Naive thymus-derived CD4-positive, alpha-beta T cell (primary cell): ENCODE results near the gene RASA3. TPM values are rescaled to one million over a fixed set of nuclear protein-coding genes. Genes with fewer than 3 reads are reported as not detected.

Source experiments
- ATAC-seq: fragments of 150-1000 bp; cut with Tn5 transposase; 2 replicates; pipeline ENCODE4 v1.10.0; 2021; ENCODE audit warnings: mild to moderate bottlenecking, moderate library complexity
- CTCF ChIA-PET: fragments of 350-600 bp; sonication (Branson Sonifier 250); formaldehyde crosslinking; loops from one replicate; lab custom pipeline; 2021; ENCODE audit warnings: antibody characterized with exemption; lab: Charles Lee
- POLR2A ChIA-PET: fragments of 350-600 bp; sonication (Branson Sonifier 250); formaldehyde crosslinking; loops from one replicate; lab custom pipeline; 2021; ENCODE audit warnings: antibody characterized with exemption, inconsistent platforms; lab: Charles Lee
- DNase-seq, 9 donors: peaks; one replicate each; pipeline versions ENCODE4 v3.0.0 to v3.0.0-alpha.2; 2020 to 2022; ENCODE audit warnings: mixed read lengths in 1 of 9
- H3K27ac ChIP-seq: one replicate; pipeline ENCODE4 v1.7.0; 2013; ENCODE audit warnings: mild to moderate bottlenecking, low read depth, low read length, moderate library complexity
- H3K27me3 ChIP-seq, 2 donors: one replicate each; pipeline ENCODE4 v1.7.0; 2013; ENCODE audit warnings: low read length in 2 of 2, mild to moderate bottlenecking in 2 of 2, moderate library complexity in 2 of 2; ENCODE audit not compliant: control insufficient read depth in 2 of 2, insufficient read depth in 2 of 2
- H3K36me3 ChIP-seq, 3 experiments: 1 replicate in 2 of 3; 2 replicates in 1 of 3; pipeline ENCODE4 v1.7.0; 2013; ENCODE audit warnings: low read length in 3 of 3, mild to moderate bottlenecking in 3 of 3, moderate library complexity in 1 of 3; ENCODE audit not compliant: insufficient read depth in 3 of 3, control insufficient read depth in 2 of 3
- H3K4me1 ChIP-seq, 2 donors: one replicate each; pipeline ENCODE4 v1.7.0; 2013; ENCODE audit warnings: low read length in 2 of 2, mild to moderate bottlenecking in 2 of 2, moderate library complexity in 1 of 2; ENCODE audit not compliant: control insufficient read depth in 2 of 2, insufficient read depth in 2 of 2
- H3K4me3 ChIP-seq: 2 replicates; pipeline ENCODE4 v1.7.0; 2013; ENCODE audit warnings: mild to moderate bottlenecking, low read length
- H3K9me3 ChIP-seq, 3 experiments: 1 replicate in 2 of 3; 2 replicates in 1 of 3; pipeline ENCODE4 v1.7.0; 2013; ENCODE audit warnings: low read length in 3 of 3; ENCODE audit not compliant: control insufficient read depth in 2 of 3
- H3K27ac Mint-ChIP-seq, 9 donors: one replicate each; pipeline ENCODE4 v1.8.0; 2020 to 2022; ENCODE audit warnings: mixed read lengths in 9 of 9, mild to moderate bottlenecking in 8 of 9, moderate library complexity in 5 of 9, inconsistent platforms in 2 of 9
- H3K27me3 Mint-ChIP-seq, 5 donors: one replicate each; pipeline ENCODE4 v1.8.0; 2021 to 2022; ENCODE audit warnings: mixed read lengths in 5 of 5, mild to moderate bottlenecking in 1 of 5
- H3K36me3 Mint-ChIP-seq, 5 donors: one replicate each; pipeline ENCODE4 v1.8.0; 2020 to 2022; ENCODE audit warnings: mixed read lengths in 5 of 5, mild to moderate bottlenecking in 3 of 5, inconsistent platforms in 1 of 5
- H3K4me1 Mint-ChIP-seq, 7 donors: one replicate each; pipeline ENCODE4 v1.8.0; 2020 to 2022; ENCODE audit warnings: mixed read lengths in 7 of 7, mild to moderate bottlenecking in 3 of 7, inconsistent platforms in 1 of 7
- H3K4me3 Mint-ChIP-seq, 10 donors: one replicate each; pipeline ENCODE4 v1.8.0; 2020 to 2022; ENCODE audit warnings: mild to moderate bottlenecking in 10 of 10, mixed read lengths in 10 of 10, moderate library complexity in 6 of 10, inconsistent platforms in 2 of 10
- H3K9me3 Mint-ChIP-seq, 11 donors: one replicate each; pipeline ENCODE4 v1.8.0; 2020 to 2022; ENCODE audit warnings: mixed read lengths in 11 of 11, mild to moderate bottlenecking in 4 of 11, inconsistent platforms in 1 of 11, moderate library complexity in 1 of 11
- intact Hi-C, 2 donors: fragments of 100-400 bp; cut with micrococcal nuclease; formaldehyde crosslinking; loops; one replicate each; pipeline ENCODE4 v1.15.1; 2023
- polyA plus RNA-seq, 2 donors: library from polyadenylated mRNA; unstranded; fragments of 300-500 nt; fragmentation: Illumina TruSeq; gene quantifications; one replicate each; pipeline ENCODE4 v1.2.3, GENCODE V29; 2021
- total RNA-seq, 6 experiments: library from RNA in 5 of 6; stranded (reverse) in 5 of 6; gene quantifications; 1 replicate in 5 of 6; 2 replicates in 1 of 6; pipeline ENCODE4 v1.2.3 and lab custom pipeline; 2021 to 2026

The RASA3 gene
- total and polyA plus RNA-seq, 7 experiments from 2014 or later = 109 to 227 (median 195) TPM

DNA sequence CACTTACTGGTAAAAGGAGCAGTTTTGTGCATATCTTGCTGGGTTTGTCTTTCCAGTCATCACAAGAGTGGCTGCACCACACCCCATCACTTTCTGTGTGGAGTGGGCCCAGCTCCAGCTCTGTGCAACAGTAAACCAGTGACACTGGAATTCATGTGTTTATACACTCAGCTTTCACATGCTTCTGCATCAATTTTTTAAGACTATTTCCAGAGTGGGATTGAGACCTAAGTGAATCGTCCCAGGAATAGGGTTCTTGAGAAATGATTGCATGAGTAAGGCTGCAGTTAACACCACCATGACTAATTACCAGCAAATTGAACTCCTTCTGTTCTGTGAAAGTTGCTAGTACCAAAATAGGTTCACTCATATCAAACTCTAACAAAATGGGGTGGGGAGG, 41.3 kb upstream of the RASA3 start:
- peaks cover 0 to 9% (median 8%) of the 10 kb centered on the region in 3 experiments for H3K9me3 ChIP-seq
- H3K27me3 ChIP-seq = no peaks in the 10 kb centered on the region
- ChIA-PET CTCF (no interaction called here), POLR2A (interaction anchor here (0.6 to 1.9 kb wide), 6 partner anchors 9 to 40 kb away, joined by 3 to 7 read pairs (median 4); no protein-coding TSS in a partner anchor)
- DNase-seq (no peak), ATAC-seq (no peak)
- H3K9me3 Mint-ChIP-seq = peaks cover 5 to 41% (median 24%) of the 10 kb centered on the region in 11 donors
- H3K27ac ChIP-seq = no peak overlapping the region
- H3K27ac Mint-ChIP-seq = peak overlapping the region in 3 of 9 donors; percentile 51 to 67 (median 62)
- H3K4me3 Mint-ChIP-seq = no peak overlapping the region
- H3K4me1 ChIP-seq = peaks cover 13 to 23% of the 10 kb centered on the region in 2 donors
- H3K36me3 Mint-ChIP-seq = peaks cover 8 to 23% (median 16%) of the 10 kb centered on the region in 5 donors
- peaks cover 0 to 11% (median 0%) of the 10 kb centered on the region in 5 donors for H3K27me3 Mint-ChIP-seq
- H3K4me3 ChIP-seq = no peak overlapping the region
- H3K4me1 Mint-ChIP-seq = peaks cover 6 to 48% (median 39%) of the 10 kb centered on the region in 7 donors
- no peaks in the 10 kb centered on the region for H3K36me3 ChIP-seq
- intact Hi-C loops = no loop called here

DNA sequence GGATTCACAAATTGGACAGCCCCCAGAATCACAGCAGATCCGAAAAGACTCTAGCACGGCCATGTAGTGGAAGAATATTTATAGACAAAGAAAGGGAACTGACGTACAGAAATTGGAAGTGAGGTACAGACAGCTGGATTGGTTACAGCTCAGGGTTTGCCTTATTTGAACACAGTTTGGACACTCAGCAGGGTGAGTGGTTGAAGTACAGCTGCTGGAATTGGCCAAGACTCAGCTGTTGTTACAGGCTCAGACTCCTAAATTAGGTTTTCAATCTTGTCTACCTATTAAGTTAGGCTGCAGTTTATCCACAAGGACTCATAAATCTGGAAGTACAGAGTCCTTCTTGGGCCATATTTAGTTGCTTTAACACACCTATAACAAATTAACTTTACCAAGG, 40.8 kb upstream of the RASA3 start:
- ChIA-PET CTCF (no interaction called here), POLR2A (interaction anchor here (0.6 to 1.9 kb wide), 5 partner anchors 9 to 40 kb away, joined by 3 to 7 read pairs (median 4); no protein-coding TSS in a partner anchor)
- H3K4me1 ChIP-seq = peaks cover 8 to 20% of the 10 kb centered on the region in 2 donors
- H3K27me3 Mint-ChIP-seq = peaks cover 0 to 10% (median 0%) of the 10 kb centered on the region in 5 donors
- H3K36me3 ChIP-seq = no peaks in the 10 kb centered on the region
- no peak overlapping the region for H3K27ac ChIP-seq
- peaks cover 8 to 23% (median 16%) of the 10 kb centered on the region in 5 donors for H3K36me3 Mint-ChIP-seq
- H3K4me1 Mint-ChIP-seq = peaks cover 7 to 48% (median 39%) of the 10 kb centered on the region in 7 donors
- H3K4me3 Mint-ChIP-seq = no peak overlapping the region
- peak overlapping the region in 2 of 9 donors; percentile 32 to 57 for H3K27ac Mint-ChIP-seq
- peaks cover 5 to 41% (median 24%) of the 10 kb centered on the region in 11 donors for H3K9me3 Mint-ChIP-seq
- intact Hi-C loops = no loop called here
- peaks cover 0 to 9% (median 8%) of the 10 kb centered on the region in 3 experiments for H3K9me3 ChIP-seq
- H3K4me3 ChIP-seq = no peak overlapping the region
- DNase-seq = no peak
- H3K27me3 ChIP-seq = no peaks in the 10 kb centered on the region
- no peak for ATAC-seq

DNA sequence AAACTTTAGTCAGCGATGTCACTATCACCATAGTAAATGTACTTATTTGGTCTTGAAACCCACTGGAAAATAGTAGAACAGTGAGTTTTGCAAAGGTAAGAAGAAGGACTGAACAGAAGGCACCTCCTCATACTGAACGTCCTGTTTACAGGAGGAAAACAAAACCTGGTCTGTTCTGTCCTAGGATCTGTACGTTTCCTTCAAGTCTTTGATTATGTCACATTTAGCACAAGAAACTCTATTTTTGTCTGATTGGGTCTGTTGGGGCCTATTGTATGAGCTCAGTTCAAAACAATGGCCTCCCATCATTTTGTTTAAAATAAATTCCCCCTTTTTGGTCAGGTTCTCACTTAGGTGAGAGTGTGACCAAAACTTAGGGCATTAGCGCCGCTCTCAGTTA, 35.5 kb upstream of the RASA3 start:
- Histone ChIP-seq H3K36me3 (no peaks in the 10 kb centered on the region), H3K4me1 (peaks cover under 1 to 43% of the 10 kb centered on the region in 2 donors), H3K27ac (peak overlapping the region; percentile 34), H3K4me3 (no peak overlapping the region), H3K9me3 (no peaks in the 10 kb centered on the region), H3K27me3 (no peaks in the 10 kb centered on the region)
- H3K4me3 Mint-ChIP-seq = peak overlapping the region in 9 of 10 donors; percentile 3 to 74 (median 56)
- ChIA-PET POLR2A (interaction anchor here (0.6 to 10.7 kb wide), 14 partner anchors 9 to 101 kb away, joined by 3 to 100 read pairs (median 7); partner anchors contain the start of gene CFAP97D2), CTCF (interaction anchor here (0.6 to 1.2 kb wide), 4 partner anchors 27 to 85 kb away, joined by 3 to 5 read pairs (median 3); no protein-coding TSS in a partner anchor)
- intact Hi-C loops = loop anchor here in 1 of 2 donors (1.0 to 5.0 kb wide), 2 partner anchors 10 to 36 kb away; partner anchors contain the start of gene RASA3
- peak overlapping the region in 8 of 9 donors; percentile 83 to 96 (median 88) for H3K27ac Mint-ChIP-seq
- peaks cover 24 to 58% (median 57%) of the 10 kb centered on the region in 7 donors for H3K4me1 Mint-ChIP-seq
- H3K27me3 Mint-ChIP-seq = peaks cover 0 to 26% (median 0%) of the 10 kb centered on the region in 5 donors
- H3K9me3 Mint-ChIP-seq = peaks cover 4 to 22% (median 12%) of the 10 kb centered on the region in 11 donors
- DNase-seq (peak in 1 of 9 donors; percentile 55), ATAC-seq (no peak)
- peaks cover under 1 to 12% (median 1%) of the 10 kb centered on the region in 5 donors for H3K36me3 Mint-ChIP-seq

DNA sequence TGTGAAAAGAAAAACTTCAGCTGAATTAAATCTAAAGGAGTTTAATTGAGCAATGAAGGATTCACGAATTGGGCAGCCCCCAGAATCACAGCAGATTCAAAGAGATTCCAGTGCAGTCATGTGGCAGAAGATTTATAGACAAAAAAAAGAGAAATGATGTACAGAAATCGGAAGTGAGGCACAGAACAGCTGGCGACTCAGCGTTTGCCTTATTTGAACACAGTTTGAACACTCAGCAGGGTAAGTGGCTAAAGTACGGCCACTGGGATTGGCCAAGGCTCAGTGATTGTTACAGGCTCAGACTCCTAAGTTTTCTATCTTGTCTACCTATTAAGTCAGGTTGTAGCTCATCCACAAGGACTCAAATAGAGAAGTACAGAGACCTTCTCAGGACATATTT, 35.0 kb upstream of the RASA3 start:
- no peaks in the 10 kb centered on the region for H3K36me3 ChIP-seq
- peak; percentile 76 for ATAC-seq
- Mint-ChIP-seq H3K27me3 (peaks cover 0 to 26% (median 0%) of the 10 kb centered on the region in 5 donors), H3K4me3 (peak overlapping the region in 9 of 10 donors; percentile 3 to 74 (median 56)), H3K27ac (peak overlapping the region in 8 of 9 donors; percentile 83 to 96 (median 88)), H3K36me3 (peaks cover 0 to 10% (median 0%) of the 10 kb centered on the region in 5 donors), H3K9me3 (peaks cover 3 to 18% (median 10%) of the 10 kb centered on the region in 11 donors), H3K4me1 (peaks cover 28 to 62% (median 61%) of the 10 kb centered on the region in 7 donors)
- no peaks in the 10 kb centered on the region for H3K27me3 ChIP-seq
- H3K4me1 ChIP-seq = peaks cover 5 to 47% of the 10 kb centered on the region in 2 donors
- DNase-seq = peak in 3 of 9 donors; percentile 29 to 44 (median 41)
- POLR2A ChIA-PET = interaction anchor here (0.7 to 10.7 kb wide), 12 partner anchors 8 to 37 kb away, joined by 3 to 100 read pairs (median 8); partner anchors contain the start of gene CFAP97D2
- no peak overlapping the region for H3K4me3 ChIP-seq
- peak overlapping the region; percentile 34 for H3K27ac ChIP-seq
- CTCF ChIA-PET = interaction anchor here (0.6 to 1.4 kb wide), 6 partner anchors 8 to 84 kb away, joined by 3 to 5 read pairs (median 3); no protein-coding TSS in a partner anchor
- intact Hi-C loops = loop anchor here in 1 of 2 donors (1.0 to 5.0 kb wide), 2 partner anchors 9 to 35 kb away; partner anchors contain the start of gene RASA3
- no peaks in the 10 kb centered on the region for H3K9me3 ChIP-seq

DNA sequence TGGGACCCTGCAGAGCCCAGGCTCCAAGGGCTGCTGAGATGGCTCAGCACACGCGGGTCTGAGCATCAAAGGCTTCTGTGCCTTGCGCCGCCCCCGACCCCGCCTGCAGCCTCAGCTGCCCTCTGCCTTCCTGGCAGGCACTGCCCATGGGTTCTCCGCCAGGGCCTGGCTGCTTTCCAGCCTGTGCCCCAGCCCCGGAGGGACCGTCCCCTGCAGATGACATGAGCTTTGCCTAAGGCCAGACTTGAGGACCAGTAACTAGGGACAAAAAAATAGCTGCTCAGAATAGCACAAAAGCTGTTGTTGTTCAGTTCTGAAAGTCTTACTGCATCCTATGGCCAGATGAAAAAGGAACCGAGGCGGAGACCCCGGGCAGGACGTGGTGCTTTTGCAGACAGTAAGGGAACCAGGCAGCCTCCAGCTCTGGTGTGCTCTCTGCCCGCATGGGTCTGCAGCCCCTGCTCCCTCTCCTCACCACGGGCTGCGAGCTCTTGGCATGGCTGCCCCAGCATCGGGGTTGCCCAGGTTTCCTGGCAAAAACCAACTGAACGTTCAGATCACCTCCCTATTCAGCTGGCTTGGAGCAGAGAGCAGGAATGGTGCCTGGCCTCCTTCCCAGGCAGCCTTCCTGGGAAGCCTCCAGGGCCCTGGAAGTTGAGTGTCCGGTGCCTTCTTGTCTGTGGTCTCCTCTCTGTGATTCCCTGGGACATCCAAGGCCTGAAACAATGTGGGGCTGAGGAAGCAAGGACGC, 34.1 kb upstream of the RASA3 start:
- Mint-ChIP-seq H3K27me3 (peaks cover 0 to 28% (median 0%) of the 10 kb centered on the region in 5 donors), H3K4me3 (peak overlapping the region in 7 of 10 donors; percentile 32 to 74 (median 49)), H3K27ac (peak overlapping the region in 8 of 9 donors; percentile 83 to 96 (median 88)), H3K4me1 (peaks cover 36 to 71% (median 70%) of the 10 kb centered on the region in 7 donors), H3K36me3 (peaks cover 0 to 14% (median 0%) of the 10 kb centered on the region in 5 donors), H3K9me3 (peaks cover under 1 to 10% (median 5%) of the 10 kb centered on the region in 11 donors)
- ChIA-PET POLR2A (interaction anchor here (0.6 to 10.7 kb wide), 13 partner anchors 9 to 36 kb away, joined by 3 to 100 read pairs (median 9); partner anchors contain the start of gene CFAP97D2), CTCF (interaction anchor here (1.3 to 1.4 kb wide), 3 partner anchors 9 to 60 kb away, joined by 3 to 5 read pairs (median 5); no protein-coding TSS in a partner anchor)
- ATAC-seq (no peak), DNase-seq (no peak)
- H3K27ac ChIP-seq = peak overlapping the region; percentile 4
- H3K4me1 ChIP-seq = peaks cover 14 to 56% of the 10 kb centered on the region in 2 donors
- H3K36me3 ChIP-seq = no peaks in the 10 kb centered on the region
- intact Hi-C loops = loop anchor here in 1 of 2 donors (1.0 to 5.0 kb wide), 2 partner anchors 8 to 34 kb away; partner anchors contain the start of gene RASA3
- H3K4me3 ChIP-seq = no peak overlapping the region
- H3K27me3 ChIP-seq = no peaks in the 10 kb centered on the region
- no peaks in the 10 kb centered on the region for H3K9me3 ChIP-seq
